GM04504 (cell line): ENCODE data around the gene LDLRAD3.
"Not testable (repeated sequence)": the region's sequence is repeated elsewhere in the genome, so short reads cannot be mapped to it uniquely, and the experiment has no call there.

ENCODE experiments used
- DNase-seq: peaks from one replicate; pipeline ENCODE4 v3.0.0-alpha.2; 2012; ENCODE audit warnings: low read depth

Gene LDLRAD3

GRCh38 chr11:35943713-35944502 is at the start of gene LDLRAD3:
Gene LDLRAD3, plus strand, starts transcription at chr11:35944062. Its CDS starts 37 bp downstream, at chr11:35944099.
- DNase-seq = no peak

GRCh38 chr11:35897019-35897418 is 46.8 kb upstream of the LDLRAD3 start:
- no peak for DNase-seq

GRCh38 chr11:35902961-35903360 is 40.9 kb upstream of the LDLRAD3 start:
- DNase-seq = no peak

GRCh38 chr11:35905646-35906276 is 38.1 kb upstream of the LDLRAD3 start:
- no peak for DNase-seq

GRCh38 chr11:35906277-35906661 is 37.6 kb upstream of the LDLRAD3 start:
- no peak for DNase-seq

GRCh38 chr11:35906681-35907080 is 37.2 kb upstream of the LDLRAD3 start:
- no peak for DNase-seq

GRCh38 chr11:35907648-35908431 is 36.0 kb upstream of the LDLRAD3 start:
- peak; percentile 19 for DNase-seq

- not testable (repeated sequence) for DNase-seq
Measured at GRCh38 chr11:35908432-35908771, 35.5 kb upstream of the LDLRAD3 start.

GRCh38 chr11:35909511-35910265 is 34.2 kb upstream of the LDLRAD3 start:
- no peak for DNase-seq

- no peak for DNase-seq
Measured at GRCh38 chr11:35911013-35911412, 32.8 kb upstream of the LDLRAD3 start.

- DNase-seq = no peak
Measured at GRCh38 chr11:35911616-35912165, 32.2 kb upstream of the LDLRAD3 start.

GRCh38 chr11:35912436-35912835 is 31.4 kb upstream of the LDLRAD3 start:
- DNase-seq = not testable (repeated sequence)

GRCh38 chr11:35912883-35913624 is 30.8 kb upstream of the LDLRAD3 start:
- no peak for DNase-seq

- no peak for DNase-seq
Measured at GRCh38 chr11:35914816-35915215, 29.0 kb upstream of the LDLRAD3 start.

- no peak for DNase-seq
Measured at GRCh38 chr11:35916270-35916669, 27.6 kb upstream of the LDLRAD3 start.

- no peak for DNase-seq
Measured at GRCh38 chr11:35917676-35918075, 26.2 kb upstream of the LDLRAD3 start.

- DNase-seq = no peak
Measured at GRCh38 chr11:35918716-35919115, 25.1 kb upstream of the LDLRAD3 start.

- no peak for DNase-seq
Measured at GRCh38 chr11:35919244-35919643, 24.6 kb upstream of the LDLRAD3 start.

GRCh38 chr11:35923452-35923851 is 20.4 kb upstream of the LDLRAD3 start:
- no peak for DNase-seq

- DNase-seq = no peak
Measured at GRCh38 chr11:35924811-35925210, 19.1 kb upstream of the LDLRAD3 start.

- DNase-seq = no peak
Measured at GRCh38 chr11:35927104-35927503, 16.8 kb upstream of the LDLRAD3 start.
